ENCODE measurements around the gene MBNL1.
"Not testable (repeated sequence)": the region's sequence is repeated elsewhere in the genome, so short reads cannot be mapped to it uniquely, and the experiment has no call there.

The MBNL1 gene

DNA sequence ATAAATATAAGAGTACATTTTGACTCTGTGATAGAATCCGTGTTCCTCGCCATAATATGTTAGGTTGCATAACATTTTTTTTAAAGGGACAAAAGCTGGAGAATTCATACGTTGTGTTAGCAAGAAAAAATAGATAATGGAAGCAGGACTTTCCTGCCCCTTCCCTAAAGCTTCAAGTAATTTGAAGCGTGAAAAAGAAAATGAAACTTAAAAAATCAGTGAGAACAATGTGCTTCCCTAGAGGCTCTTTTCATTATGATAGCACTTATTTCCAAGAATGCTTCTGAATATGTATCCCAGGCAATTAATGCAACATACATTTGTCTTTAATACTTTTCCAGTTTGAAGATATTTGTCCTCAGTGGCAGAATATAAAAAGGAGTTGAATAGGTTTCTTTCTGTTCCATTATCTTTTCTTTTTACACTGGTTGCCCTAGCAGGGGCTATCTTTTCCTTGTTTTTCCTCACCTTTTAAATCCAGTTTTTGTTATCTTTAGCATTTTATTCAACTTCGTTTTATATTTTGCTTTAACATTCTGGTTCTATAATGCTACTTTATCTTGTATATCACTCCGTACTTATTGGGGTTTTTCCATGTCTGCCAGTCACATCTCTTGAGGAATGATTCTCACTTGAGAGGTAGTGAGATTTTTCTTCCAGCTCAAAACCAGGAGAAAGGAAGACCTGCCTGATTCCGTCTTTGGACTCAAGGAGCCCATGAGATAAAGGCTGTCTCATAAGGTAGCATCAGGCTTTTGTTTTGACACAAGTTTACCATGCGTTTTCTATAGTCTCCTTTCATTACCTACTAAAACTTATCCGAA is 113.8 kb downstream of the MBNL1 start:
- peak in 1 of 2 donors; percentile 61 for DNase-seq

DNA sequence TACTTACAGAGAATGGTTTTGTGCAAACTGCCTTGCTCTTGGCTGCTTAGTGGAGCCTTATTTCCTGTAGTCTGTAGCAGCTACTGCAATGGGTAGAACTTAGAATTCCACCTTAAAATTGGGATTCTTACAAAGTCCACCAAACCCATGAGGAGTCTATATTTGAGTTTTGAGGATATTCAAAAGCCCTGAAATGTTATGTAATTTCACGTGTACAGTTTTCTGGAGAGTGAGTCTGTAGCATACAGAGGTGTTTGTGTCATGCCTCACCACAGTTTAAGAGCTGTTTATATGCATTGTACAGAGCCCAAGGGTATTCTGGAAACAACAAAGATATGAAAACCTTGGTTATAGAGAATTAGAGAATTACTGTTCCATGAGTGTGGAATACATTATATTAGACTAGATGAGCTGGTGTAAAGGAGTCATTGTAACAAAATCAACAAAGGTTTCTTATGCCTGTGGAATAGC is 114.4 kb downstream of the MBNL1 start:
- peak in 1 of 2 donors; percentile 49 for DNase-seq

DNA sequence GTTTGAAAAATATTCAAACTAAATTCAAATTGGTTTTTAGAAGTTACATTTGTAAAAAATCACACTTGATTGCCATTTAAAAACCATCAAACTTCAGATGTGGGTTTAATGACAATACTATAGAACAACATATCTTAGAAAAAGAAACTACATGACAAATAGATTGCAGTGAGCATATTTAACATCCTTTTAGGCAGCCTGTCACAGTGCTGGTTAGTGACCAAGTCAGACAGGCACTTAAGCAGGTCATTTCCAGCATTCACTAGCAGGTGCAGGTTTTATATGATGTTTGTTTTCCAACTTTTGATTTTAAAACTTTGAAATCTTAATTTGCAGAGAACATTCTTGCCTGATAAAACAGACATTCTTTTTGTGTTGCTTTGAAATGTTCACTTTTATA is 115.7 kb downstream of the MBNL1 start:
- no peak for DNase-seq

- no peak for DNase-seq
These were observed 117.0 kb downstream of the MBNL1 start for GRCh38 chr3:152385761-152386160.

- DNase-seq: no peak
These were observed 117.5 kb downstream of the MBNL1 start for GRCh38 chr3:152386208-152386607.

DNA sequence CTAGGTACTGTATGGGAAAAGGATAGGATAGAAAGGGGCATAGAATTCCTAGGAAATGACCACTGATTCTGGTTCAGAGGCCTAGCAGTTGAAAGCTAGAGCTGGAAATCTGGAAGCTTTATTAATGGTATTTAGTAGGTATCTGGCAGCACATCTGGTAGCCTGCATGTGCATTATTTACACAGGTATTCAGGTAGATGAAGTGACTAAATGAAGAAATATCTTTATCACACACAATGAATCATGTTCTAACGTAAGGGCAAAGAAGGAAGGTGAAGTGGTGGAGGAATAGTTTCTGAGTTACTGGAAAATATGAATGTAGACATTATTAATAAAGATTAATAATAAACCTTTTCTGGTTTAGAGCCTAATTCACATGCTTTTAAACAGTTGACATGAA is 119.9 kb downstream of the MBNL1 start:
- DNase-seq: no peak

- DNase-seq: no peak
These were observed 120.7 kb downstream of the MBNL1 start for GRCh38 chr3:152389316-152389934.

DNA sequence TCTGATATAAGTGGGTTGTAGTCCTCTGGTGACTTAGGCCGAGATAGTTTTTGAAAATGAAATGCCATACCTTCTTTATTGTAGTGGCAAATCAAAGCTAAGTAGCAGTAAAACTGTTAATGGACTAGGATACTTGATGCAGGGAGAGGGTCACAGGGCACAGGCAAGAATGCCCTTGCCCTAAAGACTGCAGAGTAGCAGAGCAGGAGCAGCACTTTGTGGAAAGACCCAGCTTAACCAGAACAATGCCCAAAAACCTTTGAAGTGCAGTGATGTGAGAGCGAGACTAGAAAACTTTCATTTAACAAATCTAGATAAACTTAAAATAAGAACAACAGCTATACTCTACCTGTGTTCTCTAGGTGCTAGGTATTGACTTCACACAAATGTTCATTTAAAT is 121.9 kb downstream of the MBNL1 start:
- no peak for DNase-seq

DNA sequence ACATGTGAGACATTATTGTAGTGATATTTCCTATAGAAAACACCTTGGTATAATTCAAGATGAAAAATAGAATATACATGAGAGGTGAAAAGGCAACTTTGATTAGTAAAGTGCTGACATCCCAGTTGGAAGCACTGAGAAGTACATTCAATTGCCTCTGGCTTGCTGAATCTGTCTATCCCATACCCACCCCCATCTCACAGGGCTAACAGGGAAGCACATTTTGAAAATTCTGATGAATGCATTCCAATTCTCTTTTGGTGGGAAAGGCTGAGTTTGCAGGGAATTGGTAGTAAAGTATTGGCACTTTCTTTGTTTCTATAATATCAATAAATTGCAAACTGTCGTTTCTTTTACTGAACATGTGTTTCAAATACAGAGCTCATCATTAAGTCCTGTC is 122.9 kb downstream of the MBNL1 start:
- DNase-seq: no peak

GRCh38 chr3:152392272-152392880 is 123.6 kb downstream of the MBNL1 start:
- DNase-seq: no peak

- DNase-seq: no peak
These were observed 125.5 kb downstream of the MBNL1 start for GRCh38 chr3:152394246-152394645.

GRCh38 chr3:152395764-152396163 is 127.0 kb downstream of the MBNL1 start:
- DNase-seq: no peak

- DNase-seq: no peak
These were observed 128.1 kb downstream of the MBNL1 start for GRCh38 chr3:152396867-152397266.

GRCh38 chr3:152397348-152397747 is 128.6 kb downstream of the MBNL1 start:
- not testable (repeated sequence) for DNase-seq

GRCh38 chr3:152398495-152398894 is 129.8 kb downstream of the MBNL1 start:
- DNase-seq: no peak

DNA sequence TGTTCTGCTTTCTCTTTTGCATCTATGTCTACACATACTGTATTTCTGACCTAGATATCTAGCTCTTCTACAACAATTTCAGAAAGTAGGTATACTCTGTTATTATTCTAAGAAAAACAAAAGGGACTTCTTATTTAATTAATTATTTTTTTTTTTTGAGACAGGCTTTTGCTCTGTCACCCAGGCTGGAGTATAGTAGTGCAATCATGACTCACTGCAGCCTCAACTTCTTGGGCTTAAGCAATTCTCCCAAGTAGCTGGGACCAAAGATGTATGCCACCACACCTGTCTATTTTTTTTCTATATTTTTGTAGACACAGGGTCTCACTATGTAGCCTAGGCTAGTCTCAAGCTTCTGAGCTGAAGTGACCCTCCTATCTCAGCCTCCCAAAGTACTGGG is 130.6 kb downstream of the MBNL1 start:
- DNase-seq: no peak

DNA sequence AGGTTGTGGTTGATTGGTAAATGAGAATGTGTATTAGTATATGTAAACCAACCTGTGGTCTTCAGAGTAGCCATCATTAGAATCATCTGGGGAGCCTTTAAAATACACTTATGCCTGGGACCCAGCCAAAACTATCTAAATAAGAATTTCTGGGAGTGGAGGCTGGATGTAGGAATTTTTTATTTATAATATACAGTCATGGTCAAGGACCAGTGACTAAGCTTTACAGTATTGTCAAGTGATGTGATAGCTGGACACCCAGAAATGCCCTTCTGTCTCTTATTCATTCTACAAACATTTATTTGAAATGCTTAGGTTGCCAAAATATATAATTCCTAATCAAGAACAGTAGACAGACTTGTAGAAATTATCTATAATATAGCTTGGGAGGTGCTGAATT is 132.2 kb downstream of the MBNL1 start:
- no peak for DNase-seq

DNA sequence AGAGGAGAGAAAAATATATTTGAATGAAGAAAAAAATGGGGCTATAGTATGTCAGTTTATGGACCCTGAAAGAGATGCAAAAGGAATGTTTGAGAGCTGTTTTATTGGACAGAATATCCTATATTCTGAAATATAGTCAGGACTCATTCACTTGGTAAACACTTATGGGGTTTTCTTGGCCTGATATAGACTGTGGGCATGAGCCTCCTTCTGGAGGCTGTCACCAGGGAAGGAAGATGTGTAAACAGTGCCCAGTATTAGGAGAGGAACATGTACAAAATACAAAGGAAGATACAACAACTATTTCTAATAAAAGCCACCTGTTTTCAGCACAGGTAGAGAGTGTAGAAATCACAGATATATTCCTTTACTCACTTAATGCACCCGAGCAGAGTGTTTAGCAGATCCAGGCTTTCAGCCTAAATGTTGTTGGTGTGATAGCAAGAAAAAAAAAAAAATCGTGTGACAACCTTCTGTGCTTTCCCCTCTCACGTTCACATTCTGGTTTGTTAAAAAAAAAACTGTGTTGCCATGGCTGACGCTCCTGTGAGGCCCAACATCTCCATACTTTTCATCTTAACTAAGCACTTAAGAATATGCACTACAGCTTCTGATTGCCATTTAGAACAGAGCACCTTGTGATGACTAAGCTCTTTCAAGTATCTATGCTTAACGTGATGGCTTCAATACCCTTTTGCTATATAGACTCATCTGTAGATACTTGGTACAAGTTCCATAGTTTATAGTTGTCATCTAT is 134.1 kb downstream of the MBNL1 start:
- DNase-seq: no peak

DNA sequence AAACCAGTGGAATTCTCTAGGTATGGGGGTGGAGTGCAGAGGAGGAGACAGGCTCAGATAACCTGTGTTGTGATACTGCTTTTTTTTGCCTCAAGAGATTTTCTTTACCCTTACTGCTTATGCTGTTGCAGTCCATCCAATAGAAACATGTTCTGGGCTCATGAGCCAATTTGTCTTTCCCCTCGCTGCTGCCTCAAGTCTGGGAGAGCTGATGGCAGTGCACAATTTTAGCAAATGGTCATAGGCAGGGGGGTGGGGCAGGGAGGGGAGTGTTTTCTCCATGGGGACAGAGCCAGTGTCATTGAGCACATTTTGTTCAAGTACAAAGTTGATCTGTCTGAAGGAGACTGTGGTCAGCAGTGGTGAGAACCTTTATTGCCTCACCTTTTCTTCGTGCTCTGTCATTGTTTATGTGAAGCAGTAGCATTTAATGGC is 134.9 kb downstream of the MBNL1 start:
- DNase-seq: no peak

DNA sequence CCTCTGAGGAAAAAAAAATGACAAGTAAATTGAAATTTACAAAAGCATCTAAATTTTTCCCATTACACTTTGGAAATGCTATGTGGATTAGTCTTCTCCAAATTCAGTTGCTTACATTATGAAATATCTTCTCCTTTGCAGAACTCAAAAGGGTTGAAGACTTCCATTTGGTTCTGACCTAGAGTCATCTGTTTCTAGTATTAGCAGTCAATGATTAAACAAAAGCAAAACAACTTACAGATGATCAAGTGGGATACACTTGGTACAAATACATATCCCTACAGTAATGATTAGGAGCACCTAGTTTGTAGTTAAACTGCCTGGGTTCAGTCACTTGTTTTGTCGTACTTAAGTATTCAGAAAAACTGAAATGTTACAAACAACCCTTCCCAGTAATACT is 136.2 kb downstream of the MBNL1 start:
- no peak for DNase-seq

- no peak for DNase-seq
These were observed 137.4 kb downstream of the MBNL1 start for GRCh38 chr3:152405915-152406802.

- DNase-seq: no peak
These were observed 144.5 kb downstream of the MBNL1 start for GRCh38 chr3:152413240-152413639.

Measured in hippocampal formation (tissue), 2 donors.